GM23338 (cell line): Measurements from ENCODE around the gene GRK5. TPM values are rescaled to one million over a fixed set of nuclear protein-coding genes. Genes with fewer than 3 reads are reported as not detected.

Experiments used
- ATAC-seq: fragments of 200-7000 bp; cut with Tn5 transposase; 3 replicates; pipeline ENCODE4 v1.9.1; 2020
- DNase-seq: peaks from one replicate; pipeline ENCODE4 v3.0.0-alpha.2; 2015; ENCODE audit warnings: low spot score
- H2AFZ ChIP-seq: fragments of 200-600 bp; sonication (generic); 2 replicates; pipeline ENCODE4 v1.8.0; 2016; ENCODE audit warnings: antibody characterized with exemption, mild to moderate bottlenecking, moderate library complexity
- H3F3A ChIP-seq: fragments of 200-600 bp; sonication (generic); replicated peaks from 2 replicates; pipeline ENCODE4 v1.8.0; 2017; ENCODE audit warnings: antibody characterized with exemption, mixed run types, low read depth
- H3K27ac ChIP-seq: fragments of 200-600 bp; sonication (generic); 2 replicates; pipeline ENCODE4 v1.6.1; 2016; ENCODE audit warnings: low read depth
- H3K27me3 ChIP-seq: fragments of 200-600 bp; sonication (generic); 2 replicates; pipeline ENCODE4 v1.8.0; 2016; ENCODE audit warnings: mild to moderate bottlenecking, mixed run types, moderate library complexity; ENCODE audit not compliant: insufficient read depth
- H3K36me3 ChIP-seq: fragments of 200-600 bp; sonication (generic); 2 replicates; pipeline ENCODE4 v1.8.0; 2016; ENCODE audit warnings: mild to moderate bottlenecking; ENCODE audit not compliant: insufficient read depth
- H3K4me1 ChIP-seq: fragments of 200-600 bp; sonication (generic); 2 replicates; pipeline ENCODE4 v1.8.0; 2016; ENCODE audit warnings: mild to moderate bottlenecking, moderate library complexity; ENCODE audit not compliant: insufficient read depth
- H3K4me2 ChIP-seq: fragments of 200-600 bp; sonication (generic); 2 replicates; pipeline ENCODE4 v1.7.1; 2017; ENCODE audit warnings: mixed run types
- H3K4me3 ChIP-seq: fragments of 200-600 bp; sonication (generic); 2 replicates; pipeline ENCODE4 v1.6.1; 2016; ENCODE audit warnings: mixed run types
- H3K79me2 ChIP-seq: fragments of 200-600 bp; sonication (generic); replicated peaks from 2 replicates; pipeline ENCODE4 v1.8.0; 2017; ENCODE audit warnings: mild to moderate bottlenecking; ENCODE audit not compliant: insufficient read depth
- H3K9me2 ChIP-seq: fragments of 200-600 bp; sonication (generic); 2 replicates; pipeline ENCODE4 v1.8.0; 2017; ENCODE audit not compliant: insufficient read depth
- H4K20me1 ChIP-seq: fragments of 200-600 bp; sonication (generic); replicated peaks from 2 replicates; pipeline ENCODE4 v1.8.0; 2017; ENCODE audit warnings: mild to moderate bottlenecking; ENCODE audit not compliant: insufficient read depth
- H3K27ac Mint-ChIP-seq: 2 replicates; pipeline ENCODE4 v1.8.0; 2020; ENCODE audit warnings: inconsistent platforms, mild to moderate bottlenecking, moderate library complexity, mixed read lengths
- H3K27me3 Mint-ChIP-seq: 3 replicates; pipeline ENCODE4 v1.8.0; 2022; ENCODE audit warnings: low read depth, mild to moderate bottlenecking, moderate library complexity, mixed read lengths, inconsistent platforms; ENCODE audit not compliant: insufficient read depth, poor library complexity
- H3K36me3 Mint-ChIP-seq: 3 replicates; pipeline ENCODE4 v1.8.0; 2021; ENCODE audit warnings: low read depth, mild to moderate bottlenecking, inconsistent platforms, moderate library complexity, mixed read lengths
- H3K4me1 Mint-ChIP-seq: 3 replicates; pipeline ENCODE4 v1.8.0; 2020; ENCODE audit warnings: mild to moderate bottlenecking, inconsistent platforms, mixed read lengths
- H3K4me3 Mint-ChIP-seq: 3 replicates; pipeline ENCODE4 v1.8.0; 2021; ENCODE audit warnings: moderate library complexity, mild to moderate bottlenecking, inconsistent platforms, mixed read lengths
- H3K9me3 Mint-ChIP-seq: 3 replicates; pipeline ENCODE4 v1.8.0; 2020; ENCODE audit warnings: moderate library complexity, mild to moderate bottlenecking, inconsistent platforms, mixed read lengths
- ETS1 ChIP-seq: IDR thresholded peaks from 2 replicates; pipeline ENCODE4 v1.6.1; 2016; ENCODE audit warnings: antibody characterized with exemption
- EZH2phosphoT487 ChIP-seq: fragments of 200-600 bp; sonication (generic); IDR thresholded peaks from one replicate; pipeline ENCODE4 v1.8.1; 2018; ENCODE audit warnings: antibody characterized with exemption; ENCODE audit not compliant: unreplicated experiment
- JUNB ChIP-seq: IDR thresholded peaks from one replicate; pipeline ENCODE4 v1.6.1; 2016; ENCODE audit warnings: antibody characterized with exemption; ENCODE audit not compliant: unreplicated experiment
- ZNF462 ChIP-seq: fragments of 250-450 bp; sonication (Bioruptor Pico); IDR thresholded peaks from 2 replicates; pipeline ENCODE4 v1.5.0; 2020; ENCODE audit warnings: mild to moderate bottlenecking, moderate library complexity
- polyA plus RNA-seq: library from polyadenylated mRNA; unstranded; fragments of >200 nt; fragmentation: Nextera tagmentation; extraction: Ambion mirVana; gene quantifications from 2 replicates; pipeline ENCODE4 v1.2.1, GENCODE V29; 2016
- total RNA-seq: library from RNA; depleted of rRNA; stranded (reverse); fragments of >200 nt; shearing (Covaris generic); gene quantifications from 2 replicates; pipeline ENCODE4 v1.2.3, GENCODE V29; 2014

The GRK5 gene
- total and polyA plus RNA-seq, 2 experiments from 2014 or later, result 0.53 to 2.0 TPM

- H3K4me3 ChIP-seq, result no peak overlapping the region
- H3K79me2 ChIP-seq, result no peaks in the 10 kb centered on the region
- H3K9me2 ChIP-seq, result no peaks in the 10 kb centered on the region
- H3K36me3 ChIP-seq, result no peaks in the 10 kb centered on the region
- H3K36me3 Mint-ChIP-seq, result peaks cover 3% of the 10 kb centered on the region; the same call in 1 of the 3 replicates
- no peaks in the 10 kb centered on the region for H3K4me1 ChIP-seq
- no peaks in the 10 kb centered on the region for H4K20me1 ChIP-seq
- no peaks in the 10 kb centered on the region for H3K27me3 Mint-ChIP-seq
- no peak for ATAC-seq
- TF ChIP-seq JUNB (no peak), EZH2phosphoT487 (no peak)
- no peak for DNase-seq
- H3K4me3 Mint-ChIP-seq, result no peak overlapping the region
- no peak overlapping the region for H2AFZ ChIP-seq
- H3K27me3 ChIP-seq, result no peaks in the 10 kb centered on the region
- H3K9me3 Mint-ChIP-seq, result peaks cover 21% of the 10 kb centered on the region
- H3K27ac ChIP-seq, result no peak overlapping the region
- no peaks in the 10 kb centered on the region for H3F3A ChIP-seq
- H3K27ac Mint-ChIP-seq, result no peak overlapping the region
- peaks cover 2% of the 10 kb centered on the region; the same call in 2 of the 3 replicates for H3K4me1 Mint-ChIP-seq
- H3K4me2 ChIP-seq, result no peak overlapping the region
These were observed 142.0 kb downstream of the GRK5 start for GRCh38 chr10:119349341-119349740.

- Mint-ChIP-seq H3K4me1 (no peaks in the 10 kb centered on the region), H3K27me3 (no peaks in the 10 kb centered on the region), H3K36me3 (peaks cover 3% of the 10 kb centered on the region; the same call in 1 of the 3 replicates), H3K4me3 (no peak overlapping the region), H3K27ac (no peak overlapping the region), H3K9me3 (peaks cover 21% of the 10 kb centered on the region)
- Histone ChIP-seq H3K4me2 (no peak overlapping the region), H3K27me3 (no peaks in the 10 kb centered on the region), H3K36me3 (no peaks in the 10 kb centered on the region), H2AFZ (no peak overlapping the region), H3K4me1 (no peaks in the 10 kb centered on the region), H3F3A (no peaks in the 10 kb centered on the region), H3K27ac (no peak overlapping the region), H3K9me2 (0 out of 2 replicates have a peak, but pooled peaks cover 3% of the 10 kb centered on the region), H3K4me3 (no peak overlapping the region), H3K79me2 (no peaks in the 10 kb centered on the region), H4K20me1 (no peaks in the 10 kb centered on the region)
- DNase-seq, result no peak
- no peak for ATAC-seq
- TF ChIP-seq ETS1 (no peak), ZNF462 (CRISPR knock-in tag) (no peak)
These were observed 142.6 kb downstream of the GRK5 start for GRCh38 chr10:119349937-119350501.
